ENCODE results near the gene ARL6IP5.

The ARL6IP5 gene, protein sequence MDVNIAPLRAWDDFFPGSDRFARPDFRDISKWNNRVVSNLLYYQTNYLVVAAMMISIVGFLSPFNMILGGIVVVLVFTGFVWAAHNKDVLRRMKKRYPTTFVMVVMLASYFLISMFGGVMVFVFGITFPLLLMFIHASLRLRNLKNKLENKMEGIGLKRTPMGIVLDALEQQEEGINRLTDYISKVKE

GRCh38 chr3:69084326-69085167 lies at the start of gene ARL6IP5:
TSS of gene ARL6IP5 (plus strand) at chr3:69084937. CDS start at chr3:69085048, 111 bp downstream.
- DNase-seq, result no peak

GRCh38 chr3:69044608-69045007 lies 40.1 kb upstream of the ARL6IP5 start:
- DNase-seq, result no peak

DNA sequence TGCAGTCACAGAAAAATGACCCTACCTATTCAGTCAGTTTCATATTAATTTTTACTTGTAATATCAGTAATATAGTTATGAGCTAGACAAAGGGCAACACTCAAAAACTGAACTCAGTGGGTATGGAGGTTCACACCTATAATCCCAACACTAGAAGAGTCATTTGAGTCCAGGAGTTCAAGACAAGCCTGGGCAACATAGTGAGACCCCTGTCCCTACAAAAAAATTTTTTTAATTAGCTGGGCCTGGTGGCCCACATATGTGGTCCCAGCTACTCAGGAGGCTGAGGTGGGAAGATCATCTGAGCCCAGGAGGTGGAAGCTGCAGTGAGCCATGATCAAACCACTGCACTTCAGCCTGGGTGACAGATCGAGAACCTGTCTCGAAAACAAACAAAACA lies 35.7 kb upstream of the ARL6IP5 start:
- DNase-seq, result no peak

DNA sequence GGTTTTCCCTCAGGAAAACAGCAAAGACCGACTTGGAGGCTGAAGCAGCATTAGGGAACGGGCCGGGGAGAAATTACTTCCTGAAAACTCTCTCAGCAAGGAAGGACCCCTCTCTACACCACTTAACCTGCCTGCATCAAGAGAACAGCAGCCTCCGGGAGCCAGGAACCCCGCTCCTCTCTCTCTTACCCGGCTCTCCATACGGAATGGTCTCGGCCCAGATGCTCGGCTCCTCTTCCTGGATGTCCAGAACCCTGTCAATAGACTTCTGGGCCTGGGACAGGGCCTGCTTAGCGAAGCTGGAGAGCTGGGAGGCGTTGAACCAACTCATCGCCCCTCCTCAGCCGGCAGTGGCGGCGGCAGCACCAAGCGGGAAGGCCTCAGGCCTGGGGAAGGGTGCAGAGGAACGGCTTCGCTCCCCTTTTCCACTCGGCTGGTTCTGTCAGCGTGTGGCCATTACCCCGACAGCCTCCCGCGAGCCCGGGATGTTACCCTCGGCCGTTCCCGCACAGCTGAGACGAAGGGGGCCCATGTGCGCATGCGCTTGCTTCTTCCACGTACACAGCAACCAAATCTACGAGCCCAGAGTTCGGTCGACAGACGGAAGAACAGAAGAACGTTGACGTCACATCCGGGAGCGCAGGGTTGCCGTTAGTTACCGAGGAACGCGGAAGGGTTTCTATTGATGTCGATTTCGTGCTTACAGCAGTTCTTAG lies 32.8 kb upstream of the ARL6IP5 start, which contains the start of gene TMF1:
TSS of gene TMF1 (minus strand) at position 578 of the 716 bp plus-strand sequence. CDS start at position 331, 247 bp downstream.
- no peak for DNase-seq

DNA sequence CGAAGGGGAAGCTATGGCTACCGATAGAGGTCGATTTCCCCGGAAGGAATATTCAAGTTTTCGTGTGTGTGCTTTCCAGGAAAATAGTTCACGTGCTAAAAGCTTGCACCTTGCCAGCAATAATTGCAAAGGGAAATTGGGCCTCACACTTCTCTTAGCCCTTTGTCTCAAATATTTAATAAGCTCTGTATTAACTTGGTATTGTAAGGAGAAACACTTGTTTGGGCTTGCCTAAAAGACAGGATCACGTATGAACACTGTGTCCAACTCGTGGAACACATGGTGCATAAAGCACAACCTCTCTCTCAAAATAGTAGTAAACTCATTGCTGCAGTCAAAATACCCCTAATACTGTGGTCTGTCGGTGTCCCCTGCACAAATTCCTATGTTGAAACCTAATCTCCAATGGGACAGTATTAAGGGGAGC lies 32.3 kb upstream of the ARL6IP5 start:
- DNase-seq, result no peak

DNA sequence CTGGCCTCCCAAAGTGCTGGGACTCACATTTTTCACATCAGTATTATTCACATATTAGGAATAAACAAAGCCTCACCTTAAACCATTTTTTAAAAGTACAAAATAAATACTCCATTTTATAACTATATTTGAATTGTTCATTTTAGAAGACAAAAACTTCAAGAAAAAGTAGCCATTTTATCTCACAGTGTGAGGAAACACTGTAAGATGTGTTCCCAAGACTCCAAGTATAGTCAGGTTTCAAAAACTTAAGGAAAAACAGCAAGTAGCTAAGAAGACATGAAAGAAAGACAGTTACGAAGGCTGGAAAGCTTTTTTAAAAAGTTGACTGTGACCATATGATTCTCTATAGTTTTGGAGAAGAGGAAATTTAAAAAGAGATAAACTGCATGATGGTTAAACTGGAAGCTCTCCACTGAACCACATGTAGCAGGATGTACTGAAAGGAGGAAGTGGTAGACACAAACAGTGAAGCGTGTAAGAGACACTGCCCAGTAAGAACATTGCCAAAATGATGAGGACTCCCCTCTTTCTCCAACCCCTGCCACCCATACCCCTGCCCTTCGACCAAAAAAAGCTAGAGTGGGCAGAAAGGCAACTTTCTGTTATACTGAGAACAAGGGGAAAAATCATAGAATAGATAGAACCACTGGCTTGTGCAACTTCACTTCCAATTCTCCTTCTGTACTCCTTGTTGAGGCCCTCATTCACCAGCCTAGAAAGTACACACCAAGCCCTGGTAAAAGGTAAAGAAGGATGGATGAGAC lies 26.4 kb upstream of the ARL6IP5 start:
- DNase-seq, result no peak

DNA sequence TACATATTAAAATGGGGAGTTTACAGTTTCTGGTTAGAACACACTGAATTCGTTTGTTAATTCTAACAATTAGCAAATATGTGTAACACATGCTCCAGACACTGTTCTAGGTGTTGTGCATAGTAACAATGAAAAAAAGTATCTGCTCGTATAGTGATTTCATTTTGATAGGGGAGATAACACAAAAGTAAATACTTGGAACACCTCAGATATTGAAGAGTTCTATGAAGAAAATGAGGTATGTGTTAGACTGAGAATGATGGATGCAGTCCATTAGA lies 25.9 kb upstream of the ARL6IP5 start:
- no peak for DNase-seq

DNA sequence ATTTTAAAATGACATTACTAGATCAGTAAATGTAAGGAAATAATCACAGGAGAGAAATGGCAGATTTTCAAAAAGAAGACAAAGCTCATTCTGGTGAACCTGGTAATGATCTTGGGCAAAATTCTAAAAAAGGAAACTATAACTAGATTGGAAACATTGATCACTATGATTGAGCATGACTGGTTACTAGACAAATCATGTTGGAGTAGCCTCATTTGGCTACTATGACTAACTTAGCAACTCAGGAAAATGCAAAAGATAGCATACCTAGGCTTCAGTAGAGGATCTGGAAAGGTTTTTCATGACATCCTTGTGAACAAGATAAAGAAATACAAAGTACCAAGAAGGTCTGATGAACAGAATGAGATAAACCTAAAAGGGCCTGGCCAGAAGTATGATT lies 25.0 kb upstream of the ARL6IP5 start:
- DNase-seq, result no peak

DNA sequence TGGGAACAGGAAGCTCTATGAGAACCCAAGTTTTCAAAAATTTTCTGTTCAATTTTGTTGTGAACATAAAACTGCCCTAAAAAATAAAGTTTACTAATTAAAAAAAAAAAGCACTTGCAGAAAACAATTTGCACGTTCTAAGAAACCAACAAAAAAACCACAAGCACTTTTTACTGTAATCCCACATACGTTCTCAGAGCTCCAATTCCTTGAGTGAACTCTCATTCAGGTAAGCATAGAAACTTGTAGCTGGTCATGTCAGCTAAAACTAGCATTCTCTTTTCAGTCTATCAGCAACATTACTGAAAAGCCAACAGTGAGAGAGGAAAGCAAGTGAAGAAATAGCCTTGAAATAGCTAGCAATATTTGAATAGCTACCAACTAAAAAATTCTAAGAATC lies 21.1 kb upstream of the ARL6IP5 start:
- DNase-seq, result no peak

GRCh38 chr3:69065318-69065964 lies 19.3 kb upstream of the ARL6IP5 start:
- DNase-seq, result no peak

GRCh38 chr3:69066121-69066520 lies 18.6 kb upstream of the ARL6IP5 start:
- DNase-seq, result no peak

DNA sequence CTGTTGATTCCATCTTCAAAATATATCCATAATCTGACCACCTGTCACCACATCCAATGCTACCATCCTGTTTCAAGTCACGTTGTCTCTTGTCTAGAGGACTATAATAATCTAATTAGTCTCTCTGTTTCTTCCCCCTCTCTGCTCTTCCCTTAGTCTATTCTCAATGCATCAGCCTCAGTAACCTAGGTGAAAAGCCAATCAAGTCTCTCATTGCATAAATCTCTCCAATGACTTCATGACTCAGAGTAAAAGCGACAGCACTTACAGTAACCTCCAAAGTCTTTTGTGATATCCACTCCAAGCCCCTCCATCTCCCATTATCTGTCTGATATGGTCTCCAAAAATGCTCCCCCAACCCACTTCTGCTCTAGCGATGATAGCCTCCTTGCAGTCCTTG lies 11.8 kb upstream of the ARL6IP5 start:
- DNase-seq, result no peak

DNA sequence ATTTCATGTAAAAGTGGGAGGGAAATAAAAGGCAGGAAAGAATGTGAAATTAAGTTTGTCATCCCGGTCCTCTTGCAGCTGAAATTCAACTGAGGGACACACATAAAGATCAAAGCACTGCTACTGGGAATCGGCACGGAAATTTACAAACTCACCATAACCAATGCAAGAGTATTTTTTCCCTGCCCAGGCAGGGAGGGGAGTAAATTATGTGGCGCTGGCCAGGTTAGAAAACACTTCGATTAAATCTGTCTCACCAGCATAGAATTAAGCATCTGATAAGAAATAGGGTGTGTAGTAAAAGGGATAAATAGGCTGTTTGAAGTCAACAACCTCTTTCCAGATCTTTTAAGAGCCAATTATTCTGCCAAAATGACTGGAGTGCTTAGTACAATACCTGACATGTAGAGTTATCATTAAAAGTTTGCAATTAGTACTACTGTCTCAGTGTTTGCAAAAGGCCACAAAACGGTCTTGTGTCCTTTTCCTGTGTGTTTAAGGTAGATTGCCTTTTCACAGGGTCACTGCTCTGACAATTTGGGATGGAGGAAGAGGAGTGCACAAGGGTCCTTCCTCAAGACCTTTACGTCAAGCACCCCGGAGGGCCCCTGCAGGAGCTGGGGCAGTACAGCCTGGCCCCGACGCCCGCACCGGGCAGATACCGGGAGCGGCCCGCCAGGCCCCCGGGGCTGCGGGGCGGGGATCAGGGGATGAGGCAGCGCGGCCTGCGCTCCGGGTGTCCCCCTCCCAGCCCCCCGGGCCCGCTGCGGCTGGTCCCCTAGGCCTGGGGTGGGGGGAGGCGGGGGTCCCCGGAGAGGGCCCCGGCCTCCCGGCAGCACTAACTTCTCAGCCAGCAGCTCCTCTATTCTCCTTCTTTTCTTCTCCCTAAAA lies 5.2 kb upstream of the ARL6IP5 start:
- no peak for DNase-seq

DNA sequence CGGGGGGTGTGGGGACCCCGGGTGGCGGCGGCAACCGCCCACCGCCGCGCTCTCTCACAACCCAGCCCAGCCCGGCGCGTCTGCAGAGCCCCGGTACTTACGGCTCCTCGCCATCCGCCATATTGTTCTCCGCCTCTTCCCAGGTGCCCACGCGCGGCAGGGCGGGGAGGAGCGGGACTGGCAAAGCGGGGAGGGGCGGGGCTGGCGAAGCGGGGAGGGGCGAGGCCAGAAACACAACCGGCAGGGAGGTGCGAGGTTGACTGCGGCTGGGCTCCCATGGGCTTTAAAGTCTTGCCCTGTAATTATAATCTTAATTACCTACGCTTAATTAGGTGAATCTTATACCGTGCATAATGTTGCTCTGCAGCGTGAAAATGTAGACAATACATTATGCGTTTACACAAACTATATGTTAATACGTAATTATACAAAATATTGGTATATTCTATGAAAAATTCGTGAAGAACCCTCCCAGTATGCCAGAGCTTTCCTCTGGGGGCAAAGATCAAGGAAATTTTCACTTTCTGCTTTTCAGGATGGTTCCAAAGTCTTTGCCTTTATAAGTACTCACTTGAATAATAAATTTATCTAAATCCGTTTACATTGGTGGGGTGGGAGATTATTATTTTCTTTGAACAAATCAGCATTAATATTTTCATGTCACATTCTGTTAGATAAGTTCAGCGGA lies 4.4 kb upstream of the ARL6IP5 start, which contains the start of gene UBA3:
TSS of gene UBA3 (minus strand) at position 133 of the 688 bp plus-strand sequence. CDS start at position 121, 12 bp downstream.
- DNase-seq, result no peak

- DNase-seq, result no peak
Measured at GRCh38 chr3:69081583-69082262, 3.0 kb upstream of the ARL6IP5 start.

DNA sequence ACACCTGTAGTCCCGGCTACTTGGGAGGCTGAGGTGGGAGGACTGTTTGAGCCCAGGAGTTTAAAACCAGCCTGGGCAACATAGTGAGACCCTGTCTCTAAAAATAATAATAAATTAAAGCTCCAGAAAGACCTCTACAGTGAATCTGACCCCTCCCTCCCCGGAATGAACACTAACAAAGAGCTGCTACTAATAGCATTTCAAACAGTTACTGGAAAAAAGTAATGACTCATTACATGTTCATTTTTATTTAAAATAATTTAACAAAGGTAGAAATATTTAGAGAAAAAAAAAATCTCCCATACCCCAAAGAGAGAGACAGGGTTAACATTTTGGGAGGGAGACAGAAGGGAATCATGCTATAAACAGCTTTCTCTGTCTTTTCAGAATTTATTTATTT lies 2.4 kb upstream of the ARL6IP5 start:
- DNase-seq, result no peak

GRCh38 chr3:69082805-69083204 lies 1.9 kb upstream of the ARL6IP5 start:
- no peak for DNase-seq

DNA sequence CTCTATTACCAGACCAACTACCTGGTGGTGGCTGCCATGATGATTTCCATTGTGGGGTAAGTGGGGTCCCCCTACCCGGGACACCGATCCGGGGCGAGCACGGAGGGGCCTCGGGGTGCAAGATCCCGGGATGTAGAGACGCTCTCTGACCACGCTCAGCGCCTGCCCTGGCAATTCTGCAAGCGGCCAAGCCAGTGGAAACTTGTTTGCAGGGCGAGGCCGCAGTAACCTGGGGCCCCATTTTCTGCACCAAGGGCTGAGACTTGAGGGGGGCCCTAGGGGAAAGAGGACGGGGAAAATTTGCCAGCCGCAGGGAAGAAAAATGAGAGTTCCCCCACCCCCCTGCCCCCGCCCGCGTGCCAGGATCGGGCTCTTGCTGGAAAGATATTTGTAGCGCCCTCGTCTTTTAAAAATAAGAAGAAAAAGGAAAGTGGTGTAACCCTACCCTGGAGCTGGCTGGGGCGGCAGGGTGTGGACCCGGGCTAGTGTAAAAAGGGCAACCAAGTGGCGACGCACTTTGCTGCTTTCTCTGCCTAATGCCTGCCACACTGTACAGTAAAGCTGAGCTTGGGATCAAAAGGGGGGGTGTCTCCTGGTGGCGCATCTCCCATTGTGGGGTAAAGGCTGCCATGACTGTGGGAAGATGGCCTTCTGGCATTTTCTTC lies 563 bp downstream of the ARL6IP5 start:
- no peak for DNase-seq

Data from cortex of kidney (tissue), 1 donor.